Measurements from ENCODE around the gene CAPG.
"Not testable (repeated sequence)": the region's sequence is repeated elsewhere in the genome, so short reads cannot be mapped to it uniquely, and the experiment has no call there.

Gene CAPG

DNA sequence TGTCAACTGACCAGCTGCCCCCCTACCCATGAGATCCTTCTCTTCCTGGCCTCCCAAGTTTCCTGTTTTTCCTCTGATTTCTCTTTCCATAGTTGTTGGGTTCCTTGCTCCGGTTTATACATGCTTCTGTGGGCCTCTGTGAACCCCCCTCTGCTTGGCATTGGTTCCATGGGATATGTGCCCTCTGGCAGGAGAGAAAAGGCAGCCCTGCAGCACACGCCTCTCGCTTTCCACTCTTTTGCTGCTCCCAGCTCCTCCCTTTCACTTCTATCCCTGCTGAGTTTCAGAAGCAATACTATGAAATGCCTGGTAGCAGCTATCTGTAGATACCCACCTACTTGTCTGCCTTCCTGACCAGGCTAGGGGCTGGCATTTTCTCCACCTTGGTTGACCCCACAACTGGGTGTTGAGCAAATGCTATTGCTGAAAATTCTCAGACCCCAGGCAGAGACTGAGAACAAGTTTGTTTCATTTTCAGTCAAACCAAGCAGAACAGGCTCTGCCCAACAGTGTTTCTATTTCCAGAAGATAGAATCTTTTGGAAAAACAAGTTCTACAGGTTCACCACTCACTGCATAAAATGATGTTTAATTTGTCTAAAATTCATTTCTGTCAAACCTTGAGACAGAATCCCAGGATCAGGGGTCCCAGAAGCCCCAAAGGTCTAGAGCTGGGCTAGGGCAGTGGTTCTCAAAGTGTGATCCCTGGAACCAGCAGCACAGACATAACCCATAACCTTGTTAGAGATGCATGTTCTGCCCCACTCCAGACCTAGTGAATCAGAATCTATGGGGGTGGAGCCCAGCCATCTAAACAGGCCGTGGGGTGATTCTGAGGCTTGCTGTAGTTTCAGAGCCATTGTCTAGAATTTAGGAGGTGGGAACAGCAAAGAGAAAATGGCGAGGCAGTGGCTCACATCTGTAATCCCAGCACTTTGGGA, 13.4 kb downstream of the CAPG start:
- no peak for DNase-seq

DNA sequence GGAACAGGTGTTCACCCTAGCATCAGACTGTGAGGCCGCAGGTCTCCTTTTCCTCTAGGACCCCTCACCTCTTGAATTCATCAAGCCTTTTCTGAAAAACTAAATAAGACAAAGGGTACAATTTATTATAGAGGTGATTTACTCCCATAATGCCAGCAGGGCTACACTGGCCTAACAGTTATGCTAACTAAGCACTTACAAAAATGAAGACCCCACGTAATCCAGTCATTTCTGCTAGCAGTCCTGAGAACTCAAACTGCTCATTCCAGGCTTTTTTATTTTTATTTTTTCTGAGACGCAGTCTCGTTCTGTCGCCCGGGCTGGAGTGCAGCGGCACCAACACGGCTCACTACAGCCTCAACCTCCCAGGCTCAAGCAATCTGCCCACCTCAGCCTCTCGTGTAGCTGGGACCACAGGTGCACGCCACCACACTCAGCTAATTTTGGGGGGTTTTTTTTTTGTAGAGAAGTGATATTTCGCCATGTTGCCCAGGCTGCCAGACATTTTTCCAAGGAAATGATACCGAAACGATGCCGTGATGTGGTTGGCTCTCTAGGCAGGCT, 14.2 kb downstream of the CAPG start:
- DNase-seq: no peak

DNA sequence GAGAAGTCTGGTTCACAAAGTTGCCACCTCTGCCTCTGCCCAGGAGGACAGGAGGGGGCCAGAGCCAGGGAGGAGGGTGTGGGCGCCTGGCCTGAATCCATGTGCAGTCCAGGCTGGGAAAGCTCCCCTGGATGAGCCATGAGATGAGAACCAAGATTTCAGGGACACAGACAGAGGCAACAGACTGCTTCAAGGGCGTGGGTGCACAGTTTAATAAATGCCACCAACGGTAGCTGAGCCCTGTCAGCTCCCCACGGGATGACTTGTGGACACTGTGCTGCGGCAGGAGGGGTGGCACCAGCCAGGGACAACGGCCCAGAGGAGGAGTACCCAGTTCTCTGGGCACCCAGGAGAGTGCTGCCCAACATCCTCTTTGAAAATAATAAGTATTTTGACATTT, 15.2 kb downstream of the CAPG start:
- no peak for DNase-seq

DNA sequence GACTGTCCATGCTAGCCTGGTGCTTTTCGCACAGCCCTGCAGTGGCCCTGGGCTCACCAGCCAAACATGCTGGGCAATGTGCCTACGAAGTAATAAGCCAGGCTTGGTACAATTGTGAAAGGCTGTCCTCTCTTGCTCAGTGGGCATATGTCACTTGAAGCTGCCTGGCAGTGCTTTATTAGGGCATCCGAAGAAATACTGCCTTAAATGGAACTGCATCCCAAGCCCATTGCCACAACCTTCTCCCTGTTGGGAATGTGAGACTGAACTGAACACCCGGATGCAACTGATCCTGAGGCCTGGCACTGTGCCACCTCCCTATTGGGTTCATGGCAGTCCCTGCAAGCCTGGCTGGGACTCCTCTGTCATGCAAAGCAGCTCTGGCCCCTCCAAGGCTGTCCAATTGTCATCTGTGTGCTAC, 15.9 kb downstream of the CAPG start:
- no peak for DNase-seq

DNA sequence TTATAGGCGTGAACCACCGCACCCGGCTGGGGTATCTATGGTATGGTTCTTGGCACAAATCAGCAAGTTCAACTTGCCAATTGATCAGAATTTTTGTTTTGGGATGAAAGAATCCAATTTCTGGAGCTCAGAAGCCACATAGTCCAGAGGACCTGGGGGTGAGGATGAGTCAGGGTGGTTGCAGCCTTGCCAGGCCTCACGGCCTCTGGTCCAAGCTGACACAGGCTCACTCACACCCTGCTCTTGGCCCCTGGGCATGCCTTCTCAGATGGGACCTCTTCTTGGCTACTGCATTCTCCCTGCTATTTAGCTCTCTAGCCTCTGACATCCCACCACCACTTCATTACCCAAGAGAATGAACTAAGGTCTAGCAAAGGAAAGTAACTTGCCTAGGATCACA, 16.3 kb downstream of the CAPG start:
- no peak for DNase-seq

GRCh38 chr2:85390941-85391669, 19.1 kb downstream of the CAPG start:
- DNase-seq: peak; percentile 41

- DNase-seq: no peak
Observed at GRCh38 chr2:85388878-85389538, 21.2 kb downstream of the CAPG start.

- no peak for DNase-seq
Observed at GRCh38 chr2:85387754-85388153, 22.4 kb downstream of the CAPG start.

GRCh38 chr2:85385746-85386145, 24.4 kb downstream of the CAPG start:
- no peak for DNase-seq

- no peak for DNase-seq
Observed at GRCh38 chr2:85383850-85384249, 26.3 kb downstream of the CAPG start.

DNA sequence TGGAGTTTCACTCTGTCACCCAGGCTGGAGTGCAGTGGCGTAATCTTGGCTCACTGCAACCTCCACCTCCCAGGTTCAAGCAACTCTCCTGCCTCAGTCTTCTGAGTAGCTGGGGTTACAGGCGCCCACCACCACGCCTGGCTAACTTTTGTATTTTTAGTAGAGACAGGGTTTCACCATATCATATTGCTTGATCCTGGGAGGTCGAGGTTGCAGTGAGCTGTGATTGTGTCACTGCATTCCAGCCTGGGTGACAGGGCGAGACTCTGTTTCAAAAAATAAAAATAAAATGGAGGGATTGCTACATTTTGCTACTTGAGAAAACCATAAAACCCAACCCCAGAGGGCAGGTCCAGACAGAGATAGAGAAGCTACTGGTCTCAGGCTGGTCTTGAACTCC, 27.0 kb downstream of the CAPG start:
- DNase-seq: not testable (repeated sequence)

DNA sequence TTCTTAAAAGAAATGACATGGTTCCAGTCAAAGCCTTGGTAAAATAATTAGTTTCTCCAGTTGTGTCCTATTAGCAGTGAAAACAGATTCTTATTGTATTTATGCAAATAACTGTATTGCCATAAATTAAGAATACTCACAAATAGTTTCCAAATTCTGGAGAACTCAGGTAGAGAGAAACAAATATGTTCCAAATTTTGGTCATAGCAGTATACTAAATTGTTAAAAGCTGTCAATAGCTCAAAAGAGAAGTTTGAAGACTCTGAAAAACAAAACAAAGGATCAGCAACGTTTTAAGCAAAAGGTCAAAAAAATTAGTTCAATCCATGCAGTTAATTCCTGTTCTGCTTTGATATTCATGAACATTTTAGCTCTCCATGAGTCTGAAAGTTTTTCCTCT, 30.1 kb downstream of the CAPG start:
- DNase-seq: no peak

DNA sequence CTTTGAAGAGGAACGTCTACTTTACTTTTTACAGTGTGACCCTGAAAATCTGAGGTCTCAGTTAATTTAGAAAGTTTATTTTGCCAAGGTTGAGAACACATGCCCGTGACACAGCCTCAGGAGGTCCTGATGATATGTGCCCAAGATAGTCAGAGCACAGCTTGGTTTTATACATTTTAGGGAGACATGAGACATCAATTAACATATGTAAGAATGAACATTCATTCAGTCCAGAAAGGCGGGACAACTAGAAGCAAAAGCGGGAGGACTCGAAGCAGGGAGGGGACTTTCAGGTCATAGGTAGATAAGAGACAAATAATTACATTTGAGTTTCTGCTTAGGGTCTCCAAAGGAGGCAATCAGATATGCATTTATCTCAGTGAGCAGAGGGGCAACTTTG, 31.9 kb downstream of the CAPG start:
- DNase-seq: no peak

- DNase-seq: no peak
Observed at GRCh38 chr2:85377083-85377482, 33.1 kb downstream of the CAPG start.

DNA sequence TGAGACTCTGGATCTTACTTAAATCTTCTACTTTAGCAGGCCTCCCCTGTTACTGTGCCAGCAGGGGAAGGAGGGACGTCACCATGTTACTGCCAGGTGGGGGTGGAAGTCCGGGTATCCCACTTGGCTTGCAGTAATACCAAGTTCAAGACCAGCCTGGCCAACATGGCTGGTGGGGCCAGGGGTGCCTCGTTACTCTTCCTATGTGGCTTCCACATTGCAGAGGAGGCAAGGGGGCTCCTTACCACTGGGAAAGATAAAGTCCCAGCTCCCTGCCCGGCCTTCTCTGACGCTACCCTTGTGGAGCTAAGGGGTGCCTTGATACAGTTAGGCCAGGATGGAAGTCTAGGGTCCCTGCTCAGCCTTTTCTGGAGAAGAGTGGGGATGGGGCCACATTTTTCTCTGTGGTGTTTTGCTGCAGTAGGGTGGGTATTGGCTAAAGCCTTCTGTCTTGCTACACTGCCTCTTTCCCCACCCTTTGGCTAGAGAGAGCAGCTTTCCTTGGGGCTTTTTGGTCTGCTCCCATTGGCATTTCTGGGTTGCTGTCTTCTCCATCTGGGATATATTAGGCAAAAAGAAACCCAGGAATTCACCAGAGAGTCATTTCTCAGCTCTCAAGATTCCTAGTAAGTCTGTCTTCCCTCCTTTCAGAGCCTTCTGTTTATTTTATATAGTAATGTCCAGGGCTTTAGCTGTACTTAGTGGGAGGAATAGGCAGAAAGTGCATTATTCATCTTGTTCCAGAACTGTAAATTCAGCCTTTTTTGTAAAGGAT, 33.7 kb downstream of the CAPG start:
- no peak for DNase-seq

DNA sequence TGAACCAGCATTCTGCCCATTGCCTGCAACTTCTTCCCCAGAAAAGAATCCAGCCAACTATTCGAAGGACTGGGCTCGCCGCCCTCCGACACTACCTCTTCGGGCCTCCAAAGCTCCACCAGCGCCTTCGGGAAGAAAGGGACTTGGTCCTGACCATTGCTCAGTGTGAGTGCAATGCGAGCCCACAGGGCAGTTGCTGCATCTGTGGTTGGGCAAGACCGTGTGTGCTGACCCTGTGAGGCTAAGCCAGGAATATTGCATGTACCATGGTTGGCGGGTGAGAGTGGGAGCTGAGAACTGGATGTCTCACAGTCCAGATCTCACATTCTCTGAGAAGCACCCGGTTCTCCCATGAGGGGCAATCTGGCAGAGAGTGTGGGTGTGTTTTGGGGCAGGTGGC, 39.1 kb downstream of the CAPG start:
- no peak for DNase-seq

- DNase-seq: no peak
Observed at GRCh38 chr2:85369500-85369899, 40.7 kb downstream of the CAPG start.

- no peak for DNase-seq
Observed at GRCh38 chr2:85368921-85369320, 41.2 kb downstream of the CAPG start.

DNA sequence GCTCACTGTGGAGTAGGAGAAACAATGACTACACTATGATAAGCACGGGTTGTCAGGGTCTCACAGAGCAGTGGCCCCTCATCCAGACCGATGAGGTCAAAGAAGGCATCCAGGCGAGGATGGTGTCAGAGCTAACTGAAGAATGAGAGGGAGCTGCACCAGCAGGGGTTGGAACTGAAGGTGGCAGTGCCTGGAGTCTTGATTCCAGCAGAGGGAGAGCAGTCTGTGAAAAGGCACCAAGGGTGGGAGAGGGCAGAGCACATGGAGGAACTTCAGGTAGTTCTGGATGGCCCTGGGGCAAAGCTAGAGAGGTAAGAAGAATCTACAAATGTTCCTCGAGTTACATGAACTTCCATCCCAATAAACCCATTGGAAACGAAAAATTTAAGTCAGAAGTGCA, 43.0 kb downstream of the CAPG start:
- no peak for DNase-seq

DNA sequence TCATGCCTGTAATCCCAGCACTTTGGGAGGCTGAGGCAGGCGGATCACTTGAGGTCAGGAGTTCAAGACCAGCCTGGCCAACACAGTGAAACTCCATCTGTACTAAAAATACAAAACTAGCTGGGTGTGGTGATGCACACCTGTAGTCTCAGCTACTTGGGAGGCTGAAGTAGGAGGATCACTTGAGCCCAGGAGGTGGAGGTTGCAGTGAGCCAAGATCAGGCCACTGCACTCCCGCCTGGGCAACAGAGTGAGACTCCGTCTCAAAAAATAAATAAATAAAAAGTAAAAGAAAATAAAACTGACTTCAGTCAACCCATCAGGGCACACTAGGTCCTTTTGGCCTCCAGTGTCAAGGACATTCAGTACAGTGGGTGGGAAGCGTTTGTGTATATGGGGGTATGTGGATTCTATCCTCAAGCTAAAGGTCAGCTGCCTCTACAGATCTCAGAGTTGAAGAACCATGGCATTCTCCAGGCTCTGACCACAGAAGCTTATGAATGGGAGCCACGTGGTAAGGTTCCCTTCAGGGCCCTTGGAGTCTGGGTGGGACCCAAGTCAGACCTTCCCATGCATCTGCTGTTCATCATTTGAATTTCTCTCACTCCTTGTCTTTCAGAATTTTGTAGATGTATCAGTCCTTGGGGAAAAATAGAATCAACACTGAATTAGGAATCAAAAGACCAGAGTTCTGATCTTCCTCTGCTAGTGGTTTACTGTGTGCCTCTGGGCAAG, 47.3 kb downstream of the CAPG start:
- not testable (repeated sequence) for DNase-seq

DNA sequence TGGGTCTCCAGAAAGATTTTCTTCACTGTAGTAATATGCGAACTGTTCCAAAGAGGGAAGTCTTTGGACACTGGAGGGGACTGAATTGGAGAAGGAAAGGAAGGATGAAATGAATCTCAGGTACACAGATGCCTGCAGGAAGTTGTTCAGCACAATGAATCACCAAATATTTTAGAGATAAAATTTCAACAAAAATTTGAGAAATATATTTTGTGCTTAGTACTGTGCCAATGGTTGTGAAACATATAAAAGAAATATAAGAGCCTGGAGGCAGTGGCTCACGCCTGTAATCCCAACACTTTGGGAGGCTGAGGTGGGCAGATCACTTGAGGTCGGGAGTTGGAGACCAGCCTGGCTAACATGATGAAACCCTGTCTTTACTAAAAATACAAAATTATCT, 52.4 kb downstream of the CAPG start:
- DNase-seq: no peak

GRCh38 chr2:85356186-85356585, 54.0 kb downstream of the CAPG start:
- no peak for DNase-seq

All from MV-4-11 (cell line).